HG02759 (cell line): Measurements from ENCODE around the gene COL24A1.
"Not testable (repeated sequence)": the region's sequence is repeated elsewhere in the genome, so short reads cannot be mapped to it uniquely, and the experiment has no call there.

Experiments used
- ATAC-seq: cut with Tn5 transposase; IDR thresholded peaks from one replicate; pipeline ENCODE4 v1.9.1; 2021; ENCODE audit warnings: mild to moderate bottlenecking, moderate library complexity; ENCODE audit not compliant: unreplicated experiment

Gene COL24A1

DNA sequence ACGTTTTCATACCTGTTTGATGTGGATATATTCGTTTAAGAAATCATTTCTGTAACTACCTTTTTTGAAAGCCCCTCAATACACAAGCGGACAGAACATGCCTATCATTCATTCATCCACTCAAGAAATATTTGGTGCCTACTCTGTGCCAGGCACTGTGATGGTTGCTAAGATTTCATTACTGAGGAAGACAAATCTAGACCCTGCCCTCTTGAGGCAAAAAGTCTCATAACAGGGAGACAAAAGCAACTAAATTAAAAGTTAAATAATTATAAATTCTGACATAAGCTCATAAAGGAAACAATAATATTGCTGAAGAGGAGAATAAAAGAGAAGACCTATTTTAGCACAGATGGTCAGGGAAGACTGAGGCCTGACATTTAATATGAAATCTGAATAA lies 244.8 kb downstream of the COL24A1 start:
- no peak for ATAC-seq

DNA sequence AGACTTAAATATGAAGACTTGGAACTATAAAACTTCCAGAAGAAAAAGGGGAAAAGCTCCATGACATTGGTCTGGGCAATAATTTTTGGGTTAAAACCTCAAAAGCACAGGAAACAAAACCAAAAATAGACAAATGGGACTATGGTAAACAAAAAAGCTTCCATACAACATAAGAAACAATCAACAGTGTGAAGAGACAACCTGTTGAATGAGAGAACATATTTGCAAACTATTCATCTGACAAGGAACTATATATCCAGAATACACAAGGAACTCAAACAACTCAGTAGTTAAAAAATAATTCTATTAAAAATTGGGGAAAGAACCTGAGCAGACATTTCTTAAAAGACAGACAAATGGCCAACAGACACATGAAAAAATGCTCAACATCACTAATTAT lies 255.7 kb downstream of the COL24A1 start:
- ATAC-seq = no peak

DNA sequence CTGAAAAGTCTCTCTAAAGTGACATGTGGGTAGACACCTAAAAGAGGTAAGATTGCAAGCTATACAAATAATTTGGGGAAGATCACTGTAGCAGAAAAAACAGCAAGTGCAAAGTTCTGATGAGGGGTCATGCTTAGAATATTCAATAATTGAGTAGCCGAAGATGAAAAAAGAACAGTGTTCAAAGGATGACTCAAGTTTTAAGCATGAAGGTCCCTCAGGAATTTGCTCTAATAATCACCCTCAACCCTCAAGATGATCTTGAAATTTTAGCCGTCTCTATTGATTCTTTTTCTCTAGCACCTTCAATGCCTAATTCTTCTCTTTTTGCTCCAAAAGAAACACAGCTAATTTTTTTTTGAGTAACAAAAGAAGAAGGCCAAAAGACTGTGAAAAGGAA lies 257.7 kb downstream of the COL24A1 start:
- no peak for ATAC-seq

DNA sequence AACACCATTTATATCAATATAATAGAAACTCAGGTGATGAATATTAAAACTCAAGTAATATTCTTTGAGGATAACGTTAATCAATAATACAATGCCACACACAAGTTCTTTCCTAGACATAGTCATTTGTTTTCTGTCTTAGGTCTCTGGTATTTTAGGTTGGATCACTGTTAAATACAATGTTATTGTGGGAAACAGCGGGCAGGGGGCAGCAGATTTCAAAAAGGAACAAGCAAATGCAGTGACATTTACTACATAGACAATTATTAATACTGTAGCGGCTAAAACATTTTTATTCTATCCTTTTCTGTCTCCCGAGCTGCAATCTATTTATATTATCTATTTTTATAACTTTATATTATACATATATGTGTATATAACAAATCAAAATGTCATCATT lies 261.9 kb downstream of the COL24A1 start:
- peak; percentile 76 for ATAC-seq

DNA sequence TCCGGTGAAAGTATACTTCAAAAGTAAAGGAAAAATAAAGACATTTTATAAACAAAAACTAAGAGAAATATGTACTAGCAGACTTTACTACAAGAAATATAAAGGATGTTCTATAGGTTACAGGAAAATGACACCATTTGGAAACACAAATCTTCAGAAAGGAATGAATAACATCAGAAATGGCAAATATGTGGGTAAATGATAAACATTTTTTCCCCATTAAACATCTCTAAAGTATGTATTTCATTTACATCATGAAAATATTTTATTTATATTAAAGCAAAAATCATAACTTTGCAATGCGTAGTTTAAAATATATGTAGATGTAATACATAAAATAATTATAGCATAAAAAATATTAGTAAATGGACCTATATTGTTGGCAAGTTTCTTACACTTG lies 264.2 kb downstream of the COL24A1 start:
- ATAC-seq = no peak

DNA sequence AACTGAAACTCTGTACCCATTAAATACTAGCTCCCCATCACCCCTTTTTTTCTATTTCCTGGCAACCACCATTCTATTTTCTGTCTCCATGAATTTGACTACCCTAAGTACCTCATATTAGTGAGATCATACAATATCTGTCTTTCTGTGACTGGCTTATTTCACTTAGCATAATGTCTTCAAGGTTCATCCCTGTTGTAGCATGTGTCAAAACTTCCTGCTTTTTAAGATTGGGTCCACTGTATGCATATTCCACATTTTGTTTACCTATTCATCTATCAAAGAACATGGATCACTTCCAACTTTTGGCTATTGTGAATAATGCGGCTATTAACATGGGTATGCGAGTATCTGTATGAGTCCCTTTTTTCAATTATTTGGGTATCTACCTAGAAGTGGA lies 266.7 kb downstream of the COL24A1 start:
- ATAC-seq = no peak

DNA sequence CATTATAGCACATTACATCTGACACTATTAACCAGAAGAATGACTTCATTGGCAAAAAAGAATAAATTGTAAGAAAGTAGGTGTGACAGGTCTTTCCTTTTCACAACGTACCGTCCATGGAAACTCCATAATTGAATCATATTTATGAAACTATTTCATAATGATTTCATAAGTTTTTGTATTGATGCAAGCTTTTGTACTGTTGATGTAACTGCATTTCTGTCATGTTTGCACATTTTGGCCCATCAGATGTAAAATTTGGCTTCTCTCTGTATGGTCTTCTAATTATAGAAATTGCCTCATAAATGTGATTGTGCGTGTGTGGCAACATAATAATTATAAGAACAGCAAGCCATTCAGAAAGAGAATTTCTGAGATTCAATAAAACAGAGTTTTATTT lies 267.7 kb downstream of the COL24A1 start:
- ATAC-seq = no peak

DNA sequence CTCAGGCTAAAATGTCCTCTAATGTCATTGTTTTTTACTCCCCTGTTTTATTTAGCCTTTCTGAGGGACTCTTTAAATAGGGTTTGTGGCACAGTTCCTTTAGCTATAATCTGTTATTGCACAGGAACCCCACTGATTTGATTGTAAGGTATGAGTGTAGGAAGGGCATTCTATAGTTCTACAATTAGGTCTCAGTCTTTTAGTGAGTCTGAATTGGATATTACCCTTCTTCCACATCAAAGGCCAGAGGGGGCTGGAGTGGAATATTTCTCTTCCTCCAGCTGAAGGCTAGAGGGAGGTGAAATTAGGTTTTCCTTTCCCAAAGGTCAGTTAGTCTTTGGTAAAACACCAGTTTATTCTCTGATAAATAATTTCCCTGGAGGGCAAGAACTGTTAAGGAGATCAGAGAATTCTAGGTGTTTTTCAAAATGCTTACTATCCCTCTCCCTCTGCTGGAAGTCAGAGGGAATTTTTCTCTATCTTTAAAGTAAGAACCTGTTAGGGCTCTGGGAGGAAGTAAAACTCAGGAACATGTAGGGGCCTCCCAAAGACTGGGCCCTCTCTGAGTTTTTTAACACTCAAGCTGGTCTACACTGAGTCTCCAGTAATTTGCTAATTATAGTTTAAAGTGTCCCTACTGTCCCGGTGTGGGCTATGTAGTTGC lies 272.1 kb downstream of the COL24A1 start:
- no peak for ATAC-seq

DNA sequence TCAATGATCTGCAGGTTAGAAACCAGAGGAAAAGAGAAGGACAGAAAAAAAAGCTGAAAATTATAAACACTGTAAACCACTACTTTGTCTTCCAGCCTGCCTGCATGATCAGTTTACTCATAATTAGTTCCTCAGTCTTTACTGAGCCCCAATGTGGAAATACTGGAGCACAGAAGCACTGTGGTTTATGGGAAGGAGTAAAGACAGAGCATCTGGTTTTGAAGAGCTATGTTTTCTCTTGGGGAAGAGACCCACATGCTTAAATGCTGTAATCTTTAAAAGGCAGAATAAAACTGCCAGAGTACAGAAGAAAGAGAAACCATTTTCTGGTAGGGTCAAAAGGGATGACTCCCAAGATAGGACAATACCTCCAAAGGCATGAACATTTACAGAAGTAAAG lies 289.4 kb downstream of the COL24A1 start:
- no peak for ATAC-seq

DNA sequence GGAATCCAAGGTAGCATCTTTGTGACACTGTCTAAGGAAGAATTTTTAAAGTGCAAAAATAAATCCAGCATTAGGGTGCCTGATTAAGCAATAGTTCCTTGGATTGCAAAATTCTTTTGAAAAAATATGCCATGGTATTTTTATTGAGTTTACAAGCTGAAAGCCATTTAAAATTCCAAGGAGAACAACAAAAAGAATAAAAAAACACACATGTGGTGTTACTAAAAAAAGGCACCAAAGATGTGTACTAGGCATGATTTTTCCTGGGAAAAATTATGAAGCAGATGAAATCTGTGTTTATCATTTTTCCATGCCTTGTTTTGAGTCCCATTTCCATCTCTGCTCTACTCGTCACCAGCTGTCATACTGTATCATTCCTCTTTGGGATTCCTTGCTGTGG lies 291.4 kb downstream of the COL24A1 start:
- ATAC-seq = no peak

DNA sequence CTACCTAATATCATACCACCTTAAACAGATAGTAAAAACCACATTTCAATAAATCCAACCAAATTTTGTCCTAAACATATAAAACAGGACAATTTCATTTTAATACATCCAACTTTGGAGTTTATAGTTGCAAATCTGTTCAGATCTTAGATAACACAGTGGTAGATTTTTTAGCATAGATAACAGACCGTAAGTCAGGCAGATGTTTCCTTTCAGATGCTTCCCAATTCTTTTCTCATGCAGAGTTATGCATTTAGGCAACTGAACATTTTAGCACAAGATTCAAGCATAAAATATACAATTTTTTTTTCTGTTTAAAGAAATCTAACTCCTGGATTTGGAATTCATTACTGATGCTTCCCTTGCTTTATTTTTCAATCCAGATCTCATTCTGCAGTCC lies 291.8 kb downstream of the COL24A1 start:
- ATAC-seq = no peak

DNA sequence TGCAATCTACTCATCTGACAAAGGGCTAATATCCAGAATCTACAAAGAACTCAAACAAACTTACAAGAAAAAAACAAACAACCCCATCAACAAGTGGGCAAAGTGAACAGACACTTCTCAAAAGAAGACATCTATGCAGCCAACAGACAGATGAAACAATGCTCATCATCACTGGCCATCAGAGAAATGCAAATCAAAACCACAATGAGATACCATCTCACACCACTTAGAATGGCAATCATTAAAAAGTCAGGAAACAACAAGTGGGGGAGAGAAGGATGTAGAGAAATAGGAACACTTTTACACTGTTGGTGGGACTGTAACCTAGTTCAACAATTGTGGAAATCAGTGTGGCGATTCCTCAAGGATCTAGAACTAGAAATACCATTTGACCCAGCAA lies 292.9 kb downstream of the COL24A1 start:
- ATAC-seq = not testable (repeated sequence)

DNA sequence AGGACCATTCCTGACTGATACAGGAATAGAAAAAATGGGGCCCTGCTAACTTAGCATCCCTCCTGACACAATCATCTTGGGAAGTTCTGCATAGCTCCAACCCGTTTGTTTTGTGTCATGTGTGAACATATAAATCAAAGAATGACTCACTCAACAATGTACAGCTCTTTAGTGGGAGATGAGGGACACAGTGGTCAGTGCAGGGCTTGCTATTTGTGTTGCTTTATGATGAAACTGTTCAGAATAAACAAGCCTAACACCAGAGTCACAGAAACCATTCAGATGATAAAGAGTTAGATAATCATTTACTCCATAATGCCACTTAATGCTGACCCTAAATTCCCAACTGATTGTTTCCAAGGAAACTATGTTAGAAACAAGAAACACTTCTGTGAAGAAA lies 294.1 kb downstream of the COL24A1 start:
- no peak for ATAC-seq

DNA sequence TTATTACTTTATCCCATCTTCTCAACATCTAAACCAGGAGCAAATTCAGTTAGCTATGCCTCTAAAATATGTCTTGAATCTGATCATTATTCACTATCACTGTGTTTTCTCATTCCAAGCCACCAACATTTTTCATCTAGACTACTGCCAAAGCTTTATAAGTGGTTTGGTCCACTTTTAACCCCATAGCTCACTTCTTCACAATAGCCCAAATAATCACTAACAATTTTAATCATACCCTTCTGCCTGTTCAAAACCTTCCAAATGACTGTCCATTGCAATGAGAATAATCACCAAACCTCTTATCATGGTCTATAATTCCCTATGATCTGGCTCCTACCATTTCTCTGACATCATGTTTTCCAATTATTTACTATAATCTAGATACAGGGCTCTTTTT lies 298.6 kb downstream of the COL24A1 start:
- no peak for ATAC-seq

DNA sequence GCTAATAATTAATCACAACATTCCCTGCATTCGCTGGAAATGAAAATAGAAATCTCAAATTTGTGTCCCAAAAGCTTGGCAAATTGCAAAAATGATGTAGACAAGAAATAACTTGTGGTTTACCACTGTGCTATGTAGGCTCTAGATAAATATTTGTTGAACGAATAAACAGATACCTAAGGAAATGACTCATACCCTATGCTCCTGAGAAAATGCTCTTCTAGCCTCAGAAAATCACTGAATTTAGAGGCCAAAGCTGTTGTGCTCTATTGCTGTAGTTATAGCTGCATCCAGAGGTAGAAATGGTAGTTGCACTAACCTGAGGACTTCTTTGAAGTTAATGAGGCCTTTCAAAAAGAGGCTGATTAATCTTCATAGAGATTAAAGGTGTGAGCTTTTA lies 306.3 kb downstream of the COL24A1 start:
- ATAC-seq = no peak

DNA sequence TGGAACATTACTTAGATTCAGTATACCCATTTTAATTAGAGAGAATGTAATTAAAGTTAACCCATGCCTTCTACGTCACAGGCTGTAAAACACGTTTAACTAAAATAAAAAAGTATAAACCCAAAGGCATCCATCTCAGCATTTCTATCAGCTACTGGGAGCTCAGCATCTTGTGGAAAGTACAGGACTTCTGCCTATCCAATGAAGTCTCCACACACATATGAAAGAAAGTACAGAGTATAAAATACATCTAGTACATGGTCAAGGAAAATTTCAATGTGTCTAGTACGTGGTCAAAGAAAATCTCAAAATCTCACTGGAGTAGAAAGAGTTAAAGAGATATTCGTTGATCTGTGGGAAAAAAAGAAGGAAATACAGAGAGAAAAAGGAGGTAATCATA lies 306.9 kb downstream of the COL24A1 start:
- ATAC-seq = no peak

DNA sequence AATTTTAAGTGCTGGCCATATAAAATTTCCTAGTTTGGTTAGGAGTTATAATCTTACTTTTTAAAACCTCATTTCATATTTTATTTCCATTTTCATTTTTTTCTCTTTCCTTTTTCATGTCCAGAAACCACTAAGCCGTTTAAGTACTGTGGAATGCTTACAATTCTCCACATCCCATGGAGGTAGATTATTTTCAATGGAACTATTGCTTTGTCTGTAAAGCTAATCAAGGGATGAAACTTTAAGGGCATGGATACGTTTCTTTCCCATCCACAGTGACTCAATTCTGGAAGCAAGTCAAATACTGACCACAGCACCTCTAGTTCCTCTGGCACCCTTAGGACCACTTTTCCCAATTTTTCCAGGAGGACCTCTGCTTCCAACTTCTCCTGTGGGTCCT lies 309.2 kb downstream of the COL24A1 start:
- no peak for ATAC-seq

DNA sequence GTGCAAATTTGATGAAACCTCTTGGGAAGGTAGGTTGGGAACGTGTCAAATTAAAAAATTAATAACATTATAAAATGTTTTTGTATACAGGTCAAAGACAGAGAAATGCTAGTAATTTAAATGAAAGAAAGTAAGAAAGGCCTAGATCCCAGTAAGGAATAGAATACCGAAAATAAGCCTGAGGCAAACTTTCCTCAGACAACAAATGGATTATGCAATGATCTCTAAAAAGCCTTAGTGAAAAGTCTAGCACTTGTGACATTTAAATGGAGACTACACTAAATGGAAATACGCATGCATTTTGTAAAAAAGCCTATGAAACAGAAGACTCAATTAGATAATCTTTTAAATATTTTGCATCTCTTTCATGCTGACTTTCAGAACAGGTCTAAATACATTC lies 309.9 kb downstream of the COL24A1 start:
- ATAC-seq = no peak

DNA sequence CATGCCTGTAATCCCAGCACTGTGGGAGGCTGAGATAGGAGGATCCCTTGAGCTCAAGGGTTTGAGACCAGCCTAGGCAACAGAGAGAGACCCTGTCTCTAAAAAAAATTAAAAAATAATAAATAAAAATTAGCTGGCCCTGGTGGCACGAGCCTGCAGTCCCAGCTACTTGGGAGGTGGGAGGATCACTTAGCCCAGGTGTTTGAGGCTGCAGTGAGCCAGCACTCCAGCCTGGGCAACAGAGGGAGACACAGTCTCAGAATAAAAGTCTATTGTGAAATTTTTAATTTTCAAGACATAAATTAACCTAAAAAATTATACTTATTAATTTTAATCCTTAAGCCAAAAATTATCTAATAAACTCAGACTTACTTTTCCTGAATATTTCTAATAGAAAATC lies 317.1 kb downstream of the COL24A1 start:
- ATAC-seq = no peak

DNA sequence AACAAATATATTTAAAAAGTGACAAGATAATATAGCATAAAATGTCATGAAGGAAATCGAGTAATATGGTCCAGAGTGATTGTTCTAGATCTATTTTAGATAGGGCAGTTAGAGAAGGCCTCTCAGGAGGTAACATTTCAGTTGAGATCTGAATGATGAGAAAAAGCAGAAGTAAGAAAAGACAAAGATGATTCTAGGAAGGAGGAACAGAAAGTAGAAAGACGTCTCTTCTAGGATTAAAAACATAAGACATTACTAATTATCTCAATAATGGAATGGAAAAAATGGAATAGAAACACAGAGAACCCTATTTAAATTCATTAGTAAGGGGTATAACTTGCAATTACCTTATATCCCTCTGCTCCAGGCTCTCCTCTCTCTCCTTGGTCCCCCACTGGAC lies 318.3 kb downstream of the COL24A1 start:
- peak; percentile 91 for ATAC-seq

DNA sequence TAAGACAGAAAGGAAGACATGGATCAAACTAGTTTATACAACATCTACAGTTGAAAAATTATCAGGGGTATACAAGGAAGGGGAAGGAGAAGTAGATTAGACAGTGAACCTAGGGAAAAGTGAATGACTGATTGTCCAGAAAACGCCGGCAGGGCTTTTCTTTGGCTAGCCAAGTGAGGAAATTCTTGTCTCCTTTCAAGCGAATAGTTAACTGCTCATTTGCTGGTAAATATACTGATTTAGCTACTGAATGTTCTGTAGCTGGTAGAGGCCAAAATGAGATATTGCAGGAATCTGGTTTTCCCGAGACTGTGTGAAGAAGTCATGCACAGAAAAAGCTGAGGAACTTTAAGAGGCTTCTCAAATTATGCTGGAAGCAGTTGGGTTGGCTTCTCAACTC lies 319.8 kb downstream of the COL24A1 start:
- ATAC-seq = no peak

DNA sequence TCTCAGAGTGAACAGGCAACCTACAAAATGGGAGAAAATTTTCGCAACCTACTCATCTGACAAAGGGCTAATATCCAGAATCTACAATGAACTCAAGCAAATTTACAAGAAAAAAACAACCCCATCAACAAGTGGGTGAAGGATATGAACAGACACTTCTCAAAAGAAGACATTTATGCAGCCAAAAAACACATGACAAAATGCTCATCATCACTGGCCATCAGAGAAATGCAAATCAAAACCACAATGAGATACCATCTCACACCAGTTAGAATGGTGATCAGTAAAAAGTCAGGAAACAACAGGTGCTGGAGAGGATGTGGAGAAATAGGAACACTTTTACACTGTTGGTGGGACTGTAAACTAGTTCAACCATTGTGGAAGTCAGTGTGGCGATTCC lies 323.4 kb downstream of the COL24A1 start:
- not testable (repeated sequence) for ATAC-seq

DNA sequence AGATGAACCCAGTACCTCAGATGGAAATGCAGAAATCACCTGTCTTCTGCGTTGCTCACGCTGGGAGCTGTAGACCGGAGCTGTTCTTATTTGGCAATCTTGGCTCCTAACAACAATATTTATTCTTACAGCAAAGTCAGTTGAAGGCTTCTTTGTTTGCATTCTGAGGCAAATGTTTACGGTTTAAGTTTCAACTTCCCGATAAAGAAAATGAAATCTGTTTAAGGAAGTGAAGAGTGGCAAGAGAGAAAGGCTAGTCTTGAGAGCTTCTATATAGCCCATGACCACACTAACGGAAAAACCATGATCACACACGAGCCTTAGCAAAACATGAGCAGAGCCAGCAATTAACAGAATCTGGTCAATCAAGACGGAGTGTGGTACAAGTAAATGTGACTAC lies 325.7 kb downstream of the COL24A1 start:
- ATAC-seq = no peak
